HUES64 (cell line): ENCODE results near the gene UQCRC1.

Experiments
- H3K27ac ChIP-seq: 2 replicates; pipeline ENCODE4 v1.7.0; 2013; ENCODE audit warnings: low read depth, low read length, inconsistent platforms
- H3K27me3 ChIP-seq: 2 replicates; pipeline ENCODE4 v1.6.1; 2013; ENCODE audit warnings: mild to moderate bottlenecking, low read length; ENCODE audit not compliant: insufficient read depth
- H3K36me3 ChIP-seq: 2 replicates; pipeline ENCODE4 v1.6.1; 2013; ENCODE audit warnings: mild to moderate bottlenecking, low read length; ENCODE audit not compliant: insufficient read depth
- H3K4me1 ChIP-seq: 2 replicates; pipeline ENCODE4 v1.6.1; 2013; ENCODE audit warnings: mild to moderate bottlenecking, low read length, moderate library complexity; ENCODE audit not compliant: insufficient read depth
- H3K4me3 ChIP-seq: 2 replicates; pipeline ENCODE4 v1.5.1; 2013; ENCODE audit warnings: mild to moderate bottlenecking, low read length, moderate library complexity
- H3K9ac ChIP-seq: 2 replicates; pipeline ENCODE4 v1.6.1; 2013; ENCODE audit warnings: mild to moderate bottlenecking, low read depth, low read length
- H3K9me3 ChIP-seq: 2 replicates; pipeline ENCODE4 v1.6.1; 2013; ENCODE audit warnings: low read depth, low read length; ENCODE audit not compliant: insufficient read depth
- WGBS: fragments of 150-250, 120-280 bp; methylation state at CpG from one replicate; pipeline ENCODE4 v1.1.7; 2013; ENCODE audit warnings: missing lambda C conversion rate; 5-methylcytosine and 5-hydroxymethylcytosine counted together

Gene UQCRC1

GRCh38 chr3:48644898-48645760 lies 35.7 kb upstream of the UQCRC1 start:
- Histone ChIP-seq H3K27ac (no peak overlapping the region), H3K27me3 (no peaks in the 10 kb centered on the region), H3K4me1 (no peaks in the 10 kb centered on the region), H3K36me3 (peaks cover 64% of the 10 kb centered on the region), H3K4me3 (no peak overlapping the region), H3K9me3 (no peaks in the 10 kb centered on the region), H3K9ac (no peak overlapping the region)
- 96% methylated on average over 22 of the region's 22 CpGs for WGBS

DNA sequence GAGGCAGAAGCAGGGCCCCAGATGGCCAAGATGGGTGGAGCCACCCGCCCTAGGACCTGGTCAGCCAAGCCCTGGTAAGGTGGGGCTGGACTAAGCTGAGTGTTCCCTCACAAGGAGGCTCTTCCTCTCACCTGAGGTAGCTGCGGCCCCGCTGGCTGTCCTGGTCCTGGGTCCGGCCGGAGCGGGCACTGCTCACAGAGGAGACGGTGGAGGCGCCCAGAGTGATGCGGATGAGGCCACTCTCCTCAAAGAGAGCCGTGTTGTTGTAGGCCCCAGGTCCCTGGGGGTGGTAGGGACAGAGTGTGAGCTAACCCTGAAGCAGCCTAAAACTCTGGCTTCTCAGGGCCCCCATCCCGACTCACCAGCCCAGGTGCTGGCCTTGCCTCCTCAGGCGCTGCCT lies 33.2 kb upstream of the UQCRC1 start:
- Histone ChIP-seq H3K27ac (no peak overlapping the region), H3K9me3 (no peaks in the 10 kb centered on the region), H3K4me1 (no peaks in the 10 kb centered on the region), H3K4me3 (no peak overlapping the region), H3K27me3 (no peaks in the 10 kb centered on the region), H3K36me3 (peaks cover 65% of the 10 kb centered on the region), H3K9ac (no peak overlapping the region)
- 95% methylated on average over 12 of the region's 12 CpGs for WGBS

GRCh38 chr3:48641396-48641795 lies 31.9 kb upstream of the UQCRC1 start:
- 91% methylated on average over 3 of the region's 3 CpGs for WGBS
- H3K27me3 ChIP-seq = no peaks in the 10 kb centered on the region

GRCh38 chr3:48639944-48640606 lies 30.6 kb upstream of the UQCRC1 start:
- Histone ChIP-seq H3K4me1 (peaks cover 14% of the 10 kb centered on the region), H3K36me3 (peaks cover 50% of the 10 kb centered on the region), H3K9me3 (no peaks in the 10 kb centered on the region), H3K27me3 (no peaks in the 10 kb centered on the region), H3K4me3 (no peak overlapping the region), H3K27ac (no peak overlapping the region), H3K9ac (no peak overlapping the region)
- WGBS = 94% methylated on average over 38 of the region's 38 CpGs

More at GRCh38 chr3:48641396-48641795, 31.9 kb upstream of the UQCRC1 start:
- peaks cover 63% of the 10 kb centered on the region for H3K36me3 ChIP-seq
- H3K4me1 ChIP-seq = peaks cover 11% of the 10 kb centered on the region
- no peak overlapping the region for H3K4me3 ChIP-seq
- no peak overlapping the region for H3K27ac ChIP-seq
- no peaks in the 10 kb centered on the region for H3K9me3 ChIP-seq
- H3K9ac ChIP-seq = no peak overlapping the region

- Histone ChIP-seq H3K27ac (no peak overlapping the region), H3K4me1 (peaks cover 22% of the 10 kb centered on the region), H3K9me3 (no peaks in the 10 kb centered on the region), H3K9ac (no peak overlapping the region), H3K4me3 (no peak overlapping the region), H3K36me3 (peaks cover 47% of the 10 kb centered on the region), H3K27me3 (no peaks in the 10 kb centered on the region)
- WGBS = 70% methylated on average over 6 of the region's 6 CpGs
These were observed 27.9 kb upstream of the UQCRC1 start for GRCh38 chr3:48637305-48637704.

DNA sequence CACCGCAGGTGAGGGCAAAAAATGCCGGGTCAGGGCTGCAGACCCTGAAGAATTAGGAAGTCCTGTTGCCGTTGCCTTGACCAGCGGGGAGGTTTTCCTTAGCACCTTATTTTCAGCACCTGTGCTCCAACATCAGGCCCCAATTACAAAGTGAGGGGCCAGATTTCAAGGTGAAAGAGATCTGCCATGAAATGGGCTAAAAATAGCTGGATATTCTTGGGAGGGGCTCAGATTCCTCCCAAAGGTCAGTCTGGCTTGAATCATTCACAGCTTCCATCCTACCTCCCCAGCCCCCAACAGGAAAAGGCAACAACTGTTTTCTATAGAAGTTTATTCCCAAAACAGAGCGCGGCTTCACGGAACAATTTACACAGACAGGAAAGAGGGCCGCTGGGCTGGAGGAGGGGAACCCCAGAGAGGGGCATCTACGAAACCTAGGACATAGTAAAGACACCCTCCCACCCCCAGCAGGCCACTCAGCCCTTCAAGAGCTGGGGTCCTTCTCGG lies 26.8 kb upstream of the UQCRC1 start:
- peaks cover 47% of the 10 kb centered on the region for H3K36me3 ChIP-seq
- H3K9me3 ChIP-seq = no peaks in the 10 kb centered on the region
- WGBS = 16% methylated on average over 9 of the region's 10 CpGs

GRCh38 chr3:48635222-48636021 lies 26.0 kb upstream of the UQCRC1 start, which contains the start of gene SLC26A6:
SLC26A6 (minus strand) TSS chr3:48635461; CDS start chr3:48635393, 68 bp downstream.
- WGBS = under 1% methylated on average over 68 of the region's 68 CpGs
- H3K36me3 ChIP-seq = peaks cover 50% of the 10 kb centered on the region
- no peaks in the 10 kb centered on the region for H3K9me3 ChIP-seq
- H3K4me3 ChIP-seq = peak within 1 kb of the TSS; percentile 87
- no peaks in the 10 kb centered on the region for H3K27me3 ChIP-seq
- peak within 1 kb of the TSS; percentile 83 for H3K9ac ChIP-seq
- H3K4me1 ChIP-seq = peaks cover 22% of the 10 kb centered on the region
- H3K27ac ChIP-seq = peak within 1 kb of the TSS; percentile 87

More for the DNA sequence above, 26.8 kb upstream of the UQCRC1 start:
- Histone ChIP-seq H3K4me3 (peak overlapping the region; percentile 87), H3K27ac (peak overlapping the region; percentile 79), H3K9ac (peak overlapping the region; percentile 67), H3K4me1 (peaks cover 22% of the 10 kb centered on the region), H3K27me3 (no peaks in the 10 kb centered on the region)

GRCh38 chr3:48634661-48635221 lies 25.3 kb upstream of the UQCRC1 start:
- Histone ChIP-seq H3K9me3 (no peaks in the 10 kb centered on the region), H3K36me3 (peaks cover 53% of the 10 kb centered on the region), H3K27ac (peak overlapping the region; percentile 87), H3K27me3 (no peaks in the 10 kb centered on the region), H3K4me1 (peaks cover 22% of the 10 kb centered on the region), H3K4me3 (peak overlapping the region; percentile 87), H3K9ac (peak overlapping the region; percentile 83)
- 2% methylated on average over 30 of the region's 30 CpGs for WGBS

- 92% methylated on average over 2 of the region's 2 CpGs for WGBS
- Histone ChIP-seq H3K27me3 (no peaks in the 10 kb centered on the region), H3K36me3 (peaks cover 58% of the 10 kb centered on the region), H3K4me1 (peaks cover 22% of the 10 kb centered on the region), H3K27ac (no peak overlapping the region), H3K9me3 (no peaks in the 10 kb centered on the region), H3K4me3 (no peak overlapping the region), H3K9ac (no peak overlapping the region; the same call in 1 of the 2 replicates)
These were observed 24.3 kb upstream of the UQCRC1 start for GRCh38 chr3:48633743-48634142.

DNA sequence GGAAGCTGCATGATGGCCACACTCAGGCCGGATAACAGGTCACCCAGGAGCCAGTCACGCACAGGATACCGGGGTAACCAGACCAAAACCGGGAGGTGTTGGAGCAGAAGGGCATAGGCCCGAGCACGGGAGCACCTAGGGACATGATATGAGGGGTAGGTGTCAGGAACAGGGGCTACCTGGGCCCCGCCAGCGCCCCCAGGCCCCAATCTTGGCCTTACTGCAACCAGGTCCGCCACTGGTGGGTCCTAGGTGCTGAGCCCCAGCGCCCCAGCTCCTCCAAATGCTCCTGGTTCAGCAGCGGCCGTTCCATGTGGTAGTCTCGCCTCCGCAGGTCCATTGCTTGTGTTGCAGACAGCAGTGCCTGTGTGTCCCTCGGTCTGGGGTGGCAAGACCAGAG lies 23.8 kb upstream of the UQCRC1 start:
- no peaks in the 10 kb centered on the region for H3K27me3 ChIP-seq
- peaks cover 63% of the 10 kb centered on the region for H3K36me3 ChIP-seq
- 94% methylated on average over 15 of the region's 15 CpGs for WGBS
- no peak overlapping the region for H3K27ac ChIP-seq
- H3K9me3 ChIP-seq = no peaks in the 10 kb centered on the region
- no peak overlapping the region for H3K9ac ChIP-seq
- no peak overlapping the region for H3K4me3 ChIP-seq
- H3K4me1 ChIP-seq = peaks cover 22% of the 10 kb centered on the region
